HEK293 (cell line): Measurements from ENCODE around the gene PLB1.

Source experiments
- CTCF ChIA-PET: fragments of 350-600 bp; formaldehyde crosslinking; extraction: SDS; loops from one replicate; lab custom pipeline; 2021; ENCODE audit warnings: antibody characterized with exemption; lab: Yijun Ruan, JAX
- POLR2A ChIA-PET: fragments of 300-600 bp; formaldehyde crosslinking; extraction: SDS; loops from one replicate; lab custom pipeline; 2020; ENCODE audit warnings: antibody characterized with exemption, inconsistent platforms; lab: Yijun Ruan, JAX
- H3K27ac ChIP-seq: fragments of 200-500 bp; sonication (Bioruptor generic); 2 replicates; pipeline ENCODE4 v1.5.1; 2014; ENCODE audit warnings: low read depth, low read length, control low read depth, inconsistent platforms; ENCODE audit errors: extremely low read depth
- H3K36me3 ChIP-seq, 2 experiments: fragments of 200-500 bp in 1 of 2; sonication (Bioruptor generic) in 1 of 2; 1 replicate in 1 of 2; 2 replicates in 1 of 2; pipeline ENCODE4 v1.5.1; 2014 to 2017; ENCODE audit warnings: inconsistent platforms in 2 of 2, low read length in 2 of 2; ENCODE audit not compliant: control insufficient read depth in 2 of 2, insufficient read depth in 1 of 2
- H3K4me1 ChIP-seq: fragments of 200-500 bp; sonication (Bioruptor generic); 2 replicates; pipeline ENCODE4 v1.5.1; 2014; ENCODE audit warnings: mild to moderate bottlenecking, low read length, inconsistent platforms; ENCODE audit not compliant: control insufficient read depth, insufficient read depth
- H3K4me3 ChIP-seq: 2 replicates; pipeline ENCODE4 v1.5.1; 2011; ENCODE audit warnings: low read depth, mild to moderate bottlenecking, control low read depth, low read length, moderate library complexity
- H3K9me3 ChIP-seq: fragments of 200-500 bp; sonication (Bioruptor generic); 2 replicates; pipeline ENCODE4 v1.5.1; 2014; ENCODE audit warnings: low read depth, low read length, inconsistent platforms; ENCODE audit not compliant: control insufficient read depth, insufficient read depth
- GLI2 ChIP-seq: fragments of 450-650 bp; formaldehyde crosslinking; IDR thresholded peaks from 2 replicates; pipeline ENCODE4; 2017; ENCODE audit warnings: missing biosample characterization, missing genetic modification characterization, low read depth, borderline replicate concordance
- GLIS1 ChIP-seq: fragments of 450-650 bp; formaldehyde crosslinking; IDR thresholded peaks from 2 replicates; pipeline ENCODE4 v1.5.1; 2016; ENCODE audit warnings: missing biosample characterization, missing genetic modification characterization
- HOXA7 ChIP-seq: sonication (generic); formaldehyde crosslinking; IDR thresholded peaks from 2 replicates; pipeline ENCODE4 v1.8.1; 2022; ENCODE audit warnings: missing genetic modification reagents, borderline replicate concordance
- KLF10 ChIP-seq: fragments of 450-650 bp; IDR thresholded peaks from 2 replicates; pipeline ENCODE4 v1.5.1; 2018; ENCODE audit warnings: missing biosample characterization, mild to moderate bottlenecking, missing genetic modification characterization
- PBX3 ChIP-seq: sonication (generic); formaldehyde crosslinking; IDR thresholded peaks from 2 replicates; pipeline ENCODE4 v1.8.1; 2022; ENCODE audit warnings: mild to moderate bottlenecking, moderate library complexity, missing genetic modification reagents
- REPIN1 ChIP-seq: fragments of 450-650 bp; formaldehyde crosslinking; IDR thresholded peaks from 2 replicates; pipeline ENCODE4 v1.5.1; 2017; ENCODE audit warnings: missing biosample characterization, missing genetic modification characterization, low read depth
- TCF7L2 ChIP-seq: IDR thresholded peaks from 2 replicates; pipeline ENCODE4 v1.6.1; 2011; ENCODE audit warnings: low read depth, mild to moderate bottlenecking, inconsistent platforms, low read length, moderate library complexity, borderline replicate concordance
- ZBTB17 ChIP-seq: fragments of 450-650 bp; formaldehyde crosslinking; IDR thresholded peaks from 2 replicates; pipeline ENCODE4 v1.5.1; 2016; ENCODE audit warnings: missing biosample characterization, missing genetic modification characterization
- ZBTB8A ChIP-seq: fragments of 450-650 bp; formaldehyde crosslinking; IDR thresholded peaks from 2 replicates; pipeline ENCODE4 v1.5.1; 2016; ENCODE audit warnings: missing biosample characterization, missing genetic modification characterization
- ZFHX2 ChIP-seq: fragments of 450-650 bp; formaldehyde crosslinking; conservative IDR thresholded peaks from 2 replicates; pipeline ENCODE4 v1.5.1; 2016; ENCODE audit warnings: missing biosample characterization, missing genetic modification characterization
- ZFP3 ChIP-seq: fragments of 450-650 bp; formaldehyde crosslinking; IDR thresholded peaks from 2 replicates; pipeline ENCODE4 v1.5.1; 2016; ENCODE audit warnings: low read depth, missing biosample characterization, missing genetic modification characterization
- ZNF112 ChIP-seq: fragments of 450-650 bp; formaldehyde crosslinking; IDR thresholded peaks from 2 replicates; pipeline ENCODE4 v1.5.0; 2017; ENCODE audit warnings: missing biosample characterization, missing genetic modification characterization
- ZNF175 ChIP-seq: fragments of 450-650 bp; formaldehyde crosslinking; IDR thresholded peaks from 2 replicates; pipeline ENCODE4 v1.5.1; 2016; ENCODE audit warnings: missing biosample characterization, missing genetic modification characterization
- ZNF280C ChIP-seq: fragments of 450-650 bp; formaldehyde crosslinking; IDR thresholded peaks from 2 replicates; pipeline ENCODE4 v1.5.1; 2016; ENCODE audit warnings: missing biosample characterization, missing genetic modification characterization
- ZNF521 ChIP-seq: fragments of 450-650 bp; formaldehyde crosslinking; IDR thresholded peaks from 2 replicates; pipeline ENCODE4 v1.5.1; 2017; ENCODE audit warnings: missing biosample characterization, mild to moderate bottlenecking, missing genetic modification characterization
- ZNF660 ChIP-seq: fragments of 450-650 bp; IDR thresholded peaks from 2 replicates; pipeline ENCODE4 v1.5.1; 2018; ENCODE audit warnings: missing biosample characterization, mild to moderate bottlenecking, missing genetic modification characterization
- TF ChIP-seq, protein P1 (sequence below): fragments of 450-650 bp; formaldehyde crosslinking; IDR thresholded peaks from 2 replicates; pipeline ENCODE4 v1.5.1; 2017; ENCODE audit warnings: missing biosample characterization, mild to moderate bottlenecking, missing genetic modification characterization, moderate library complexity
- TF ChIP-seq, protein P2 (sequence below): fragments of 450-650 bp; formaldehyde crosslinking; IDR thresholded peaks from 2 replicates; pipeline ENCODE4 v1.5.1; 2016; ENCODE audit warnings: missing biosample characterization, missing genetic modification characterization, low read depth

Gene PLB1

DNA sequence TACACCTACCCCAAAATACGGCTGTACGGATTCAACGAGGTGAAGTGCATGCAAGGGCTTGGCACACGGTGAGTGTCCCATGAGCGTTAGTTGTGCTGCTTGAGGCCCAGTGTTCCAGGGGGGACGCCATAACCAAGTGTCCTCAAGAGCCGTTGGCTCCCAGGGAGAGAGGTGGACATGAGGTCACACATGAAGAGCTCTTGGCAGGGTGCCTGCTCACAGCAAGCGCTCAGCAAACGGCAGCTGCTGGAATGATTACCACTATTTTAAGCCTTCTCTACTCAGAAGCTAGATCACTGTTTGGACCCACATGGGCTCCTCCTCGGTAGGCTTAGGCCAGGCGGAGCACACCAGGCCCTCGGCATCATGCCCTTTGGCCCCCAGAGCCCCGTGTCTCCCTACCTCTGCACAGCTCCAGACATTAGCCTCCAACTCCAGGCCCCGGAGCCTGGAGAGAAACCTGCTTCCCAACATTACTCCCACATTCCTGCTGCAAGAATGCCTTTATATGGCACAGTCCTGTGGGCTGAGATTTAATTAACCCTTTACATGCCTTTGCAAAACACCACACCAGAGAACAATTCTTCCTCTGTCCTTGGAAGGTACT lies 187.3 kb downstream of the PLB1 start (continued):
- TF ChIP-seq HOXA7 (CRISPR knock-in tag) (no peak), ZBTB17 (tag by site-specific recombination) (no peak), ZBTB8A (tag by site-specific recombination) (no peak), PBX3 (CRISPR knock-in tag) (no peak), ZNF521 (tag by site-specific recombination) (no peak), ZNF280C (tag by site-specific recombination) (no peak), ZNF175 (tag by site-specific recombination) (no peak), ZFHX2 (tag by site-specific recombination) (peak; percentile 66), REPIN1 (tag by site-specific recombination) (no peak), TCF7L2 (no peak), ZNF660 (tag by site-specific recombination) (peak; percentile 66; the same call in 1 of the 2 replicates), GLI2 (tag by site-specific recombination) (no peak), ZNF112 (no peak), GLIS1 (tag by site-specific recombination) (peak; percentile 43)
- TF ChIP-seq, protein P1, sequence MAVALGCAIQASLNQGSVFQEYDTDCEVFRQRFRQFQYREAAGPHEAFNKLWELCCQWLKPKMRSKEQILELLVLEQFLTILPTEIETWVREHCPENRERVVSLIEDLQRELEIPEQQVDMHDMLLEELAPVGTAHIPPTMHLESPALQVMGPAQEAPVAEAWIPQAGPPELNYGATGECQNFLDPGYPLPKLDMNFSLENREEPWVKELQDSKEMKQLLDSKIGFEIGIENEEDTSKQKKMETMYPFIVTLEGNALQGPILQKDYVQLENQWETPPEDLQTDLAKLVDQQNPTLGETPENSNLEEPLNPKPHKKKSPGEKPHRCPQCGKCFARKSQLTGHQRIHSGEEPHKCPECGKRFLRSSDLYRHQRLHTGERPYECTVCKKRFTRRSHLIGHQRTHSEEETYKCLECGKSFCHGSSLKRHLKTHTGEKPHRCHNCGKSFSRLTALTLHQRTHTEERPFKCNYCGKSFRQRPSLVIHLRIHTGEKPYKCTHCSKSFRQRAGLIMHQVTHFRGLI = no peak
- TF ChIP-seq, protein P2, sequence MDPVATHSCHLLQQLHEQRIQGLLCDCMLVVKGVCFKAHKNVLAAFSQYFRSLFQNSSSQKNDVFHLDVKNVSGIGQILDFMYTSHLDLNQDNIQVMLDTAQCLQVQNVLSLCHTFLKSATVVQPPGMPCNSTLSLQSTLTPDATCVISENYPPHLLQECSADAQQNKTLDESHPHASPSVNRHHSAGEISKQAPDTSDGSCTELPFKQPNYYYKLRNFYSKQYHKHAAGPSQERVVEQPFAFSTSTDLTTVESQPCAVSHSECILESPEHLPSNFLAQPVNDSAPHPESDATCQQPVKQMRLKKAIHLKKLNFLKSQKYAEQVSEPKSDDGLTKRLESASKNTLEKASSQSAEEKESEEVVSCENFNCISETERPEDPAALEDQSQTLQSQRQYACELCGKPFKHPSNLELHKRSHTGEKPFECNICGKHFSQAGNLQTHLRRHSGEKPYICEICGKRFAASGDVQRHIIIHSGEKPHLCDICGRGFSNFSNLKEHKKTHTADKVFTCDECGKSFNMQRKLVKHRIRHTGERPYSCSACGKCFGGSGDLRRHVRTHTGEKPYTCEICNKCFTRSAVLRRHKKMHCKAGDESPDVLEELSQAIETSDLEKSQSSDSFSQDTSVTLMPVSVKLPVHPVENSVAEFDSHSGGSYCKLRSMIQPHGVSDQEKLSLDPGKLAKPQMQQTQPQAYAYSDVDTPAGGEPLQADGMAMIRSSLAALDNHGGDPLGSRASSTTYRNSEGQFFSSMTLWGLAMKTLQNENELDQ (tag by site-specific recombination) = no peak
- TF ChIP-seq, all 188 proteins: peak for 9

GRCh38 chr2:28684142-28684858 lies 188.4 kb downstream of the PLB1 start:
- CTCF ChIA-PET = interaction anchor here (0.7 to 2.5 kb wide), 3 partner anchors 29 to 90 kb away, joined by 3 to 12 read pairs (median 4); no protein-coding TSS in a partner anchor
- Histone ChIP-seq H3K4me1 (peaks cover 7% of the 10 kb centered on the region), H3K4me3 (no peak overlapping the region), H3K36me3 (no peaks in the 10 kb centered on the region), H3K27ac (no peak overlapping the region), H3K9me3 (no peaks in the 10 kb centered on the region)
- POLR2A ChIA-PET = interaction anchor here (0.6 to 1.4 kb wide), 3 partner anchors 67 to 1003 kb away, joined by 3 to 5 read pairs (median 4); partner anchors contain the start of gene PPP1CB
- TF ChIP-seq ZFP3 (tag by site-specific recombination) = peak; percentile 72; the same call in 1 of the 2 replicates
- no peak for TF ChIP-seq KLF10 (tag by site-specific recombination)
